Measurements from ENCODE around the gene NPY1R.

The NPY1R gene

DNA sequence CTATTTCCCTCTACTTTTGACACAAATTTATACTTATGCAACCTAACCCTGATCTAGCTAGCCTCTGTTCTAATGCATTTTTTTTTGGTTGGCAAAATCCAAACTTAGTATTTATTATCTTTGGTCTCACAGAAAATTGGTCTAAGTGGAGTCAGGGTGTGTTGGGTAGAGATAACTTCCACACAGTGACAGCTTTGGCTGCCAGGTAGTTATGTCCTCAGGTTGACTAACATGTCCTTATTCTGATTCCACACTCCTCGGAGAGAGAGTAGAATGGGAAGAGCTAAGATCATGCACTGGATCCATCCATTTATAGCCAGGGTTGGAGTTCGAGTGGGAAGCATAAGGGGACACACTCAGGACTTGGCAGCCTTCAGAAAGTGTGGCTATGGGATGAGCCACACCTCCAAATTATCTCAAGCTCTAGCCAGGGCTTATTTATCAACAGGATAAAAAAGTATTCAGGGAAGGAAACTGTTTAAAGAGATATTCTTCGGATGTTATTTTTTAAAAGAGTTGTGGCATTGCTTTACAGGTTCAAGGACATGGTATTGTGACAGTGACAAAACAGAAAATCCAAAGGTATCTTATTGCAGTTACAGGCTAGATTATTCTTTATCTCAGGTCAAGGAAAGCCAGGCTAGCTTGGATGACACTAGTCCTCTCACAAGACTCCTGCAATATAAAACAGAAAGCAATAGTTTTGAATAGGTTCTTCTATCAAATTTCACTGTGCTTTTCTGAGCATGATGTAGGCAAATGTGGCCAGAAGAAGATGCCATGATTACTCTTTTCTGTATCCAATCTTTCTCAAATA is 51.5 kb downstream of the NPY1R start:
- Histone ChIP-seq H2AFZ (ENCODE audit: low read depth, low read length) (no peak overlapping the region), H3K79me2 (ENCODE audit: low read length) (no peaks in the 10 kb centered on the region), H3K9ac (ENCODE audit: low read length) (no peak overlapping the region), H3K9me3 (ENCODE audit: insufficient read depth, low read length) (no peaks in the 10 kb centered on the region), H3K4me2 (ENCODE audit: low read length) (no peak overlapping the region), H3K4me3 (ENCODE audit: low read length) (no peak overlapping the region), H3K27ac (ENCODE audit: low read length) (no peak overlapping the region), H3K4me1 (ENCODE audit: low read length) (no peaks in the 10 kb centered on the region), H3K27me3 (ENCODE audit: low read depth, low read length) (no peaks in the 10 kb centered on the region), H4K20me1 (ENCODE audit: insufficient read depth, low read length) (no peaks in the 10 kb centered on the region), H3K36me3 (replicated peaks; ENCODE audit: low read depth, low read length) (no peaks in the 10 kb centered on the region)
- TF ChIP-seq EZH2phosphoT487 (IDR thresholded peaks at IDR 0.05; ENCODE audit: low read depth): no peak
- TF ChIP-seq, protein P1, sequence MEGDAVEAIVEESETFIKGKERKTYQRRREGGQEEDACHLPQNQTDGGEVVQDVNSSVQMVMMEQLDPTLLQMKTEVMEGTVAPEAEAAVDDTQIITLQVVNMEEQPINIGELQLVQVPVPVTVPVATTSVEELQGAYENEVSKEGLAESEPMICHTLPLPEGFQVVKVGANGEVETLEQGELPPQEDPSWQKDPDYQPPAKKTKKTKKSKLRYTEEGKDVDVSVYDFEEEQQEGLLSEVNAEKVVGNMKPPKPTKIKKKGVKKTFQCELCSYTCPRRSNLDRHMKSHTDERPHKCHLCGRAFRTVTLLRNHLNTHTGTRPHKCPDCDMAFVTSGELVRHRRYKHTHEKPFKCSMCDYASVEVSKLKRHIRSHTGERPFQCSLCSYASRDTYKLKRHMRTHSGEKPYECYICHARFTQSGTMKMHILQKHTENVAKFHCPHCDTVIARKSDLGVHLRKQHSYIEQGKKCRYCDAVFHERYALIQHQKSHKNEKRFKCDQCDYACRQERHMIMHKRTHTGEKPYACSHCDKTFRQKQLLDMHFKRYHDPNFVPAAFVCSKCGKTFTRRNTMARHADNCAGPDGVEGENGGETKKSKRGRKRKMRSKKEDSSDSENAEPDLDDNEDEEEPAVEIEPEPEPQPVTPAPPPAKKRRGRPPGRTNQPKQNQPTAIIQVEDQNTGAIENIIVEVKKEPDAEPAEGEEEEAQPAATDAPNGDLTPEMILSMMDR (IDR thresholded peaks at IDR 0.05; ENCODE audit: low read depth, low read length): no peak

DNA sequence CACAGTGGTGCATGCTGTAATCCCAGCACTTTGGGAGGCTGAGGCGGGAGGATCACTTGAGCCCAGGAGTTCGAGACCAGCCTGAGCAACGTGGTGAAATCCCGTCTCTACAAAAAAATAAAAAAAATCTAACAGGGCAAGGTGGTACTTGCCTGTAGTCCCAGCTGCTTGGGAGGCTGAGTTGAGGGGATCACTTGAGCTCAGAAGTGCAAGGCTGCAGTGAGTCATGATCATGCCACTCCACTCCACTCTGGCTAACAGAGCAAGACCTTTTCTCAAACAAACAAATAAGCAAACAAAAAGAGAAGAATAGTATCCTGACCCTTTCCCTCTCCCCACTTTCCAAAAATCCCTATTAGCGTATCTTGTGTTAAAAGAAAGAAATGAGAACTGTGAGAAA is 52.7 kb downstream of the NPY1R start:
- H3K36me3 ChIP-seq (replicated peaks; ENCODE audit: low read depth, low read length): no peaks in the 10 kb centered on the region
- no peak overlapping the region for H3K4me3 ChIP-seq (ENCODE audit: low read length)
- no peak overlapping the region for H3K9ac ChIP-seq (ENCODE audit: low read length)
- H2AFZ ChIP-seq (ENCODE audit: low read depth, low read length): no peak overlapping the region
- no peak overlapping the region for H3K27ac ChIP-seq (ENCODE audit: low read length)
- H3K4me1 ChIP-seq (ENCODE audit: low read length): no peaks in the 10 kb centered on the region
- H4K20me1 ChIP-seq (ENCODE audit: insufficient read depth, low read length): no peaks in the 10 kb centered on the region
- H3K9me3 ChIP-seq (ENCODE audit: insufficient read depth, low read length): no peaks in the 10 kb centered on the region
- H3K79me2 ChIP-seq (ENCODE audit: low read length): no peaks in the 10 kb centered on the region
- TF ChIP-seq, protein P1 (IDR thresholded peaks at IDR 0.05; ENCODE audit: low read depth, low read length): no peak
- no peak for TF ChIP-seq EZH2phosphoT487 (IDR thresholded peaks at IDR 0.05; ENCODE audit: low read depth)
- no peak overlapping the region for H3K4me2 ChIP-seq (ENCODE audit: low read length)
- no peaks in the 10 kb centered on the region for H3K27me3 ChIP-seq (ENCODE audit: low read depth, low read length)

DNA sequence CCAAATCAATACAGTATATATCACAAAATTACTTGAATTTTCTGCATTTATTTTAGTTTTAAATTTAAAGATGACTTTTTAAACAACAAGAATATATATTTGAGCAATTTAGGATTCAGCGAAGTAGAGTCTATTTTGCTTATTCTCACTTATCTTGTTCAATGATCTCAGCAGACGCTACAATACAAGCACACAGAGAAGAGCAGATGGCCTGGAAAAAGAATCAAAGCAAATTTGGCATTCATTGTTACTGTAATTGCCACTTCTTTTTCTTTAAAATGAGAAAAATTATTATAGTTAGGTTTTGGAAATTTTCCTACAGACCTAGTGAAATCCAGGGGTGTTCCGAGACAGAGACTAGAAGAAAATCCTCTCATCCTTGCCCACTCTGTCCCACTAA is 57.5 kb downstream of the NPY1R start:
- no peak overlapping the region for H2AFZ ChIP-seq (ENCODE audit: low read depth, low read length)
- no peak overlapping the region for H3K4me3 ChIP-seq (ENCODE audit: low read length)
- no peaks in the 10 kb centered on the region for H4K20me1 ChIP-seq (ENCODE audit: insufficient read depth, low read length)
- no peaks in the 10 kb centered on the region for H3K36me3 ChIP-seq (replicated peaks; ENCODE audit: low read depth, low read length)
- H3K9ac ChIP-seq (ENCODE audit: low read length): no peak overlapping the region
- H3K27ac ChIP-seq (ENCODE audit: low read length): no peak overlapping the region
- TF ChIP-seq, protein P1 (IDR thresholded peaks at IDR 0.05; ENCODE audit: low read depth, low read length): no peak
- no peaks in the 10 kb centered on the region for H3K4me1 ChIP-seq (ENCODE audit: low read length)
- H3K79me2 ChIP-seq (ENCODE audit: low read length): no peaks in the 10 kb centered on the region
- no peaks in the 10 kb centered on the region for H3K27me3 ChIP-seq (ENCODE audit: low read depth, low read length)
- no peak overlapping the region for H3K4me2 ChIP-seq (ENCODE audit: low read length)
- H3K9me3 ChIP-seq (ENCODE audit: insufficient read depth, low read length): no peaks in the 10 kb centered on the region

Data from OCI-LY3 (cell line).